Naive B cell (primary cell): ENCODE measurements around the gene UTS2B. TPM values are rescaled to one million over a fixed set of nuclear protein-coding genes. Genes with fewer than 3 reads are reported as not detected.

Experiments
- ATAC-seq, 2 donors: fragments of 150-1000 bp; cut with Tn5 transposase; 2 replicates each; pipeline ENCODE4 v1.10.0; 2021; ENCODE audit warnings: low read depth in 2 of 2, mild to moderate bottlenecking in 2 of 2, moderate library complexity in 2 of 2
- DNase-seq: peaks from one replicate; pipeline ENCODE4 v3.0.0; 2022
- H3K27ac Mint-ChIP-seq, 6 donors: one replicate each; pipeline ENCODE4 v1.8.0; 2020 to 2022; ENCODE audit warnings: mild to moderate bottlenecking in 6 of 6, mixed read lengths in 6 of 6, moderate library complexity in 5 of 6, inconsistent platforms in 2 of 6
- H3K27me3 Mint-ChIP-seq, 3 donors: one replicate each; pipeline ENCODE4 v1.8.0; 2021 to 2022; ENCODE audit warnings: mixed read lengths in 3 of 3, mild to moderate bottlenecking in 1 of 3
- H3K36me3 Mint-ChIP-seq, 2 donors: one replicate each; pipeline ENCODE4 v1.8.0; 2020 to 2022; ENCODE audit warnings: mixed read lengths in 2 of 2, inconsistent platforms in 1 of 2, mild to moderate bottlenecking in 1 of 2
- H3K4me1 Mint-ChIP-seq, 3 donors: one replicate each; pipeline ENCODE4 v1.8.0; 2020 to 2022; ENCODE audit warnings: mixed read lengths in 3 of 3, inconsistent platforms in 1 of 3, mild to moderate bottlenecking in 1 of 3, moderate library complexity in 1 of 3
- H3K4me3 Mint-ChIP-seq, 8 donors: one replicate each; pipeline ENCODE4 v1.8.0; 2020 to 2022; ENCODE audit warnings: mild to moderate bottlenecking in 8 of 8, mixed read lengths in 8 of 8, moderate library complexity in 8 of 8, inconsistent platforms in 2 of 8
- H3K9me3 Mint-ChIP-seq, 7 donors: one replicate each; pipeline ENCODE4 v1.8.0; 2020 to 2022; ENCODE audit warnings: mixed read lengths in 7 of 7, mild to moderate bottlenecking in 5 of 7, inconsistent platforms in 2 of 7, moderate library complexity in 1 of 7
- polyA plus RNA-seq, 6 donors: library from polyadenylated mRNA; unstranded; fragments of 300-500 nt; fragmentation: Illumina TruSeq; gene quantifications; one replicate each; pipeline ENCODE4 v1.2.3, GENCODE V29; 2021; ENCODE audit warnings: low read depth in 6 of 6

Gene UTS2B, protein sequence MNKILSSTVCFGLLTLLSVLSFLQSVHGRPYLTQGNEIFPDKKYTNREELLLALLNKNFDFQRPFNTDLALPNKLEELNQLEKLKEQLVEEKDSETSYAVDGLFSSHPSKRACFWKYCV
- polyA plus RNA-seq, result under 1 TPM in 4 of 6 donors, not detected in 2; 0.17 to 0.98 (median 0.67) TPM

- Mint-ChIP-seq H3K27me3 (no peaks in the 10 kb centered on the region), H3K4me1 (peaks cover 41 to 64% (median 54%) of the 10 kb centered on the region in 3 donors), H3K36me3 (no peaks in the 10 kb centered on the region), H3K4me3 (peak within 1 kb of the TSS; percentile 88 to 97 (median 94)), H3K27ac (peak within 1 kb of the TSS; percentile 77 to 96 (median 94)), H3K9me3 (no peaks in the 10 kb centered on the region)
- ATAC-seq, result peak; percentile 43 to 45
- peak; percentile 45 for DNase-seq
Measured at GRCh38 chr3:191329654-191330529, at the start of gene UTS2B. TSS of gene UTS2B (minus strand) at chr3:191330526. CDS start at chr3:191282189, 48,337 bp downstream.

DNA sequence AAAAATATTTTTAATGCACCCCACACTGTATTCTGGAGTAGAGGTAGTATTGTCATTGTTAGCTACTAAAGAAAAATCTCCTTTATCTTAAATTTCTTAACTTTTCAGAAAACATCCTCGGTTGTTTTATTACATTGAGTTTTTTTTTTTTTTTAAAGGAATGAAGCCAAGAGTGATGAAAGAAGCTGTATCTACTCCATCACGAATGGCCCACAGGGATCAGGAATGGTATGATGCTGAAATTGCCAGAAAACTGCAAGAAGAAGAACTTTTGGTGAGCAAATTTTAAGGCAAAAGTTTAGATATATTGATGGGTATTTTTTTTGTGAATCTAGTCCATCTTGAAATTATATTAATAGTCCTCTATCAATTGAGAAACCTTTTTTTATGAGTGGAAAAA, 49.7 kb upstream of the UTS2B start:
- H3K4me3 Mint-ChIP-seq, result peak overlapping the region in 1 of 8 donors; percentile 22

DNA sequence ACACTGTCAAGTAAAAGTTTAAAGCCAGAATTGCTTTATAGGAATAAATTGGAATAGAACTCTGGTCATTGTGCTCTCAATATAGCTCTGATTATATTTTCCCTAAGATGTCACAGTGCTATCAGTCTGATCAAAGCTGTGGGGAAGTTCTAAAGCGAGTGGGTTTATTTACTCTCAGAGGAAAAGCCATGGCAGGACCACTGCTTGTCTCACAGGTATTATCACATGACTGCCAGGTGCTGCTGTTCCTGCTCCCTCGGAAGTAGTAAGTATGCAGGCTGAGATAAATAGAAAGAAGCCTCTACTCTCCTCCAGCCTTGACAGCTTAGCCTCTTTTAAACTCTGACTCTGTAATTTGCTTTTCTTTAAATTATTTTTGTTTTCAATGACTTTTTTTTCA, 49.1 kb upstream of the UTS2B start:
- Mint-ChIP-seq H3K9me3 (no peaks in the 10 kb centered on the region), H3K4me1 (peaks cover 24 to 44% (median 41%) of the 10 kb centered on the region in 3 donors), H3K36me3 (peaks cover 14 to 24% of the 10 kb centered on the region in 2 donors), H3K4me3 (no peak overlapping the region), H3K27ac (peak overlapping the region in 2 of 6 donors; percentile 28 to 68), H3K27me3 (no peaks in the 10 kb centered on the region)
- DNase-seq (no peak), ATAC-seq (no peak)

More for the DNA sequence above, 49.7 kb upstream of the UTS2B start:
- ATAC-seq (no peak), DNase-seq (no peak)
- Mint-ChIP-seq H3K4me1 (peaks cover 24 to 41% (median 40%) of the 10 kb centered on the region in 3 donors), H3K27me3 (no peaks in the 10 kb centered on the region), H3K36me3 (peaks cover 11 to 19% of the 10 kb centered on the region in 2 donors), H3K27ac (no peak overlapping the region), H3K9me3 (no peaks in the 10 kb centered on the region)

DNA sequence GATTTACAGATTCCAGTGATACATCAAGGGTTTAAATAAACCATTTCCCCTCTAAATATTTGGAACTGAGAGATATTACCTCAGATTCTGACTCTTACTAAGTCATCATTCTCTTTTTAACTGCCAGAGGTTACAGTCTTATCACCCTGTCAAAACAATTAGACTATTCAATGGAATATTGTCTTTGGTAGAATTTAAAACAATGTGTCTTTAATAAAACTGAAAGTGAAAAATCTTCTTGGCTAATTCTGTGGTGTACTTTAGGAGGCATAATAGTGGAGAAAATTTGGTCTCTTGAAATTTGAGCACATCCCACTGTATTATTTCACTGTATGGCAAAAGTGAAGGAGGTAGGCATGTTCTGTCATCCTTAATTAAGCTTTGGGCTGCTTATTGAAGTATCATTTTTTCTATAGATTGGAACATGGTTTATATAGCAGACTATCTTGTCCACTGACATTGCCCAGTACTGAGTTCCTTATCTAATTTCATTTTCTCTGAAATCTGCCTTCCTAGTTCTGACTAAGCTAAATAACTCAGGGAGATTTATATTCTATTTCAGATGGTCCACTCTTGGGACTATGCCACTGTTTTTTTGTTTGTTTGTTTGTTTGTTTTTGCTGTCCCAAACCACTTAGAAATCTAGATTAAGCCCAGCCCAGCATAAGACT, 48.0 kb upstream of the UTS2B start:
- Mint-ChIP-seq H3K27me3 (no peaks in the 10 kb centered on the region), H3K4me1 (peaks cover 24 to 42% (median 41%) of the 10 kb centered on the region in 3 donors), H3K27ac (peak overlapping the region in 5 of 6 donors; percentile 33 to 76 (median 68))

GRCh38 chr3:191376516-191377141, 46.3 kb upstream of the UTS2B start:
- DNase-seq, result no peak
- no peak for ATAC-seq
- no peak overlapping the region for H3K27ac Mint-ChIP-seq
- H3K9me3 Mint-ChIP-seq, result no peaks in the 10 kb centered on the region
- H3K4me1 Mint-ChIP-seq, result peaks cover 23 to 41% (median 38%) of the 10 kb centered on the region in 3 donors
- H3K27me3 Mint-ChIP-seq, result no peaks in the 10 kb centered on the region
- H3K36me3 Mint-ChIP-seq, result peaks cover 18 to 23% of the 10 kb centered on the region in 2 donors
- no peak overlapping the region for H3K4me3 Mint-ChIP-seq

More for the DNA sequence above, 48.0 kb upstream of the UTS2B start:
- Mint-ChIP-seq H3K9me3 (no peaks in the 10 kb centered on the region), H3K4me3 (no peak overlapping the region), H3K36me3 (peaks cover 14 to 24% of the 10 kb centered on the region in 2 donors)
- DNase-seq, result no peak
- ATAC-seq, result no peak

- no peaks in the 10 kb centered on the region for H3K9me3 Mint-ChIP-seq
- no peak for ATAC-seq
- peaks cover 20 to 34% (median 33%) of the 10 kb centered on the region in 3 donors for H3K4me1 Mint-ChIP-seq
- no peak overlapping the region for H3K27ac Mint-ChIP-seq
- H3K27me3 Mint-ChIP-seq, result no peaks in the 10 kb centered on the region
- no peak for DNase-seq
- peaks cover 14 to 19% of the 10 kb centered on the region in 2 donors for H3K36me3 Mint-ChIP-seq
- H3K4me3 Mint-ChIP-seq, result no peak overlapping the region
Measured at GRCh38 chr3:191373327-191373726, 43.0 kb upstream of the UTS2B start.

DNA sequence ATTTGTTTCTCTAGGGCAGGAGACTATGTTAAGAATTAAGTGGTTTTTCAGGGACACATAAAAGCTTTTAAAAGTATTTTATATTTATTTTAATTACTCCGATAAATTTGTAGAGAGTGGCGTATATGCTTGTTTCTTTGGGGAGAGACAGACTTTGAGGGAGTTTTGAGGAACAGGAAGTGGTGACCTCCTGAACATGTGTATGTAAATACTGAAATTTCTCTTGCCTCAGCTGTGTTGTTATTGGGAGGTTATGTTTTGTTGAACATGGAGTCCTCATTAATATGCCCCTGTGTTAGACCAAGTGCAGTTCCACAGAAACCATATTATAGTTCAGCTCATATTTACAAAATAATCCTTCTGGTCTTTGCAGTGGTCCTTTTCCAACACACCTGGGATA, 41.8 kb upstream of the UTS2B start:
- ATAC-seq (peak; percentile 74 to 79), DNase-seq (peak; percentile 8)
- Mint-ChIP-seq H3K4me1 (peaks cover 17 to 29% (median 26%) of the 10 kb centered on the region in 3 donors), H3K36me3 (peaks cover 14 to 19% of the 10 kb centered on the region in 2 donors), H3K4me3 (peak overlapping the region in 3 of 8 donors; percentile 3 to 35 (median 30)), H3K27ac (peak overlapping the region; percentile 30 to 97 (median 82)), H3K27me3 (no peaks in the 10 kb centered on the region), H3K9me3 (no peaks in the 10 kb centered on the region)

- no peaks in the 10 kb centered on the region for H3K27me3 Mint-ChIP-seq
- H3K27ac Mint-ChIP-seq, result peak overlapping the region in 1 of 6 donors; percentile 24
- H3K4me3 Mint-ChIP-seq, result no peak overlapping the region
- H3K36me3 Mint-ChIP-seq, result peaks cover 6 to 13% of the 10 kb centered on the region in 2 donors
- DNase-seq (no peak), ATAC-seq (no peak)
- H3K4me1 Mint-ChIP-seq, result peaks cover 13 to 17% (median 17%) of the 10 kb centered on the region in 3 donors
- no peaks in the 10 kb centered on the region for H3K9me3 Mint-ChIP-seq
Measured at GRCh38 chr3:191369616-191370010, 39.3 kb upstream of the UTS2B start.

- peaks cover 9 to 13% of the 10 kb centered on the region in 2 donors for H3K36me3 Mint-ChIP-seq
Measured at GRCh38 chr3:191368755-191369615, 38.7 kb upstream of the UTS2B start.

DNA sequence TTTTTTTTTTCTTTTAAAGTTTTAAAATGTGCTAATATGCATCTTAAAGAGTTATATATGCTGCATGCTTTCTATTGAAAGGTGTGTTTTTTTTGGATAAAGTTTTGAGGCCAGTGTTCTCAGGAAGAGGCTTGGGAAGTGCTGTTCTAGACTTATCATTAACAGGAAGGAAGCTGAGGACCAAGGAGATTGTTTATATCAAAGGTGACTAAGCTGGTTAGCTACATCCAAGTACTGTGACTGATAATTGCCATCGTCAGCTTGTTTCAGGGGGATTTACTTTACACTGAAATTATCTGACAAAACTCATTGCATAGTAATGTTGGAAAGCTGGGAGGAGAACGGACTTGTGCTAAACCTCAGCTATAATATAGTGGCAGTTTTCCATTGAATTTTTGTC, 36.3 kb upstream of the UTS2B start:
- Mint-ChIP-seq H3K9me3 (no peaks in the 10 kb centered on the region), H3K4me1 (peaks cover 6 to 10% (median 9%) of the 10 kb centered on the region in 3 donors), H3K4me3 (no peak overlapping the region), H3K36me3 (peaks cover 11 to 19% of the 10 kb centered on the region in 2 donors), H3K27ac (peak overlapping the region in 3 of 6 donors; percentile 22 to 67 (median 51)), H3K27me3 (no peaks in the 10 kb centered on the region)
- ATAC-seq (no peak), DNase-seq (no peak)

More at GRCh38 chr3:191368755-191369615, 38.7 kb upstream of the UTS2B start:
- ATAC-seq (no peak), DNase-seq (no peak)
- no peaks in the 10 kb centered on the region for H3K9me3 Mint-ChIP-seq
- H3K27me3 Mint-ChIP-seq, result no peaks in the 10 kb centered on the region
- no peak overlapping the region for H3K4me3 Mint-ChIP-seq
- peaks cover 13 to 17% (median 17%) of the 10 kb centered on the region in 3 donors for H3K4me1 Mint-ChIP-seq
- H3K27ac Mint-ChIP-seq, result peak overlapping the region in 4 of 6 donors; percentile 34 to 76 (median 50)

DNA sequence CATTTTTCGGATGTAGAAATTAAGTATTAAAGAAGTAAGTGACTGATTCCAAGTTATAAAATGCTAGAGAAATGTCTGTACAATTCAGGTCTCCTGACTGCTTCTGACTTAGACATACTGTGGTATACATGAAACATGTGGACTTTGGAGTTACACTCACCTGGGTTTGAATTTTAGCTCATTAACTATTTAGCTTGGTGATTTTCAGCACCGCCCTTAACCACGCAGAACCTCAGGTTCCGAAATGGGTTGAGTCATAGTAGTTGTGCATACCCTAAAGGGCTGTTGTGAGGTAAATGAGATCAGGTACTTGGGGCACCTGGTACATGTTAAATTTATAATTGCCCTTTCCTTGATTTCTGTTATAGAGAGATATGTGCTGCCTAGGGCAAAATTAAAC, 32.9 kb upstream of the UTS2B start:
- DNase-seq (no peak), ATAC-seq (no peak)
- Mint-ChIP-seq H3K4me1 (peaks cover 12 to 20% (median 17%) of the 10 kb centered on the region in 3 donors), H3K27ac (peak overlapping the region in 2 of 6 donors; percentile 24 to 42), H3K36me3 (peaks cover 35 to 43% of the 10 kb centered on the region in 2 donors), H3K27me3 (no peaks in the 10 kb centered on the region), H3K9me3 (no peaks in the 10 kb centered on the region), H3K4me3 (no peak overlapping the region)

DNA sequence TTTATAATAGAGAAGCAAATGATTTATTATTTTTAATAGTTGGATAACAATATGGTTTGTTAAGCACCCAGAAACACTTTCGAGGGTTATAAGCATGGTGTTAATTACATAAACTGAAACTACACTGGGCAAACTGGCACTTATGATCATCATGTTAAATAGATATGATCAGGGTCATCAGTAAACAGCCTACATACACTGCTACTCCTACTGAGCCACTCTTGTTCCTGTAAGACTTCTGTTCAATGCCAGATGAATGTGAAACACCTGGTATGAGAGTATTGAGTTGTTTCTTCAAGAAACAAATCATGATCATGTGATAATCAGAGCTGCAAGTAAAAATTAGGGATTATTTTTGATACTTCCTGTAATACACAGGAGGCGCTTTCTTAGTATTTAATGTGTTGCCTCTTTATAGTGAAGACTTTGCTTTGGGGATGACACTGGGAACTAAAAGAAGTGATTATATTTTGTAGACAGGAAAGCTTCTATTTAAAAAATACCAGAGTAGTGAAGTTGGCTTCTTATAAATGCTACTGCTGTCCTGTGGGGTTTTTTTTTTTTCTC, 32.3 kb upstream of the UTS2B start:
- no peak overlapping the region for H3K4me3 Mint-ChIP-seq
- H3K9me3 Mint-ChIP-seq, result no peaks in the 10 kb centered on the region
- ATAC-seq (no peak), DNase-seq (no peak)
- H3K27me3 Mint-ChIP-seq, result no peaks in the 10 kb centered on the region
- peaks cover 35 to 47% of the 10 kb centered on the region in 2 donors for H3K36me3 Mint-ChIP-seq
- H3K4me1 Mint-ChIP-seq, result peaks cover 12 to 22% (median 17%) of the 10 kb centered on the region in 3 donors
- peak overlapping the region in 2 of 6 donors; percentile 16 to 87 for H3K27ac Mint-ChIP-seq
